GM18505 (cell line): ENCODE measurements around the gene BZW2.
"Not testable (repeated sequence)": the region's sequence is repeated elsewhere in the genome, so short reads cannot be mapped to it uniquely, and the experiment has no call there.

Experiments used
- ATAC-seq: cut with Tn5 transposase; IDR thresholded peaks from one replicate; pipeline ENCODE4 v1.9.1; 2021; ENCODE audit not compliant: unreplicated experiment
- POLR2A ChIP-seq: IDR thresholded peaks from 4 replicates; pipeline ENCODE4 v1.6.1; 2011; ENCODE audit warnings: borderline replicate concordance; ENCODE audit not compliant: insufficient read depth, insufficient read length; ENCODE audit errors: extremely low read depth

BZW2 gene

GRCh38 chr7:16669581-16669980 is 23.6 kb downstream of the BZW2 start:
- no peak for ATAC-seq
- no peak for TF ChIP-seq POLR2A

GRCh38 chr7:16670021-16670420 is 24.0 kb downstream of the BZW2 start:
- ATAC-seq: no peak
- no peak for TF ChIP-seq POLR2A

- TF ChIP-seq POLR2A: no peak
- no peak for ATAC-seq
Observed at GRCh38 chr7:16670731-16671344, 24.9 kb downstream of the BZW2 start.

GRCh38 chr7:16671811-16672210 is 25.8 kb downstream of the BZW2 start:
- no peak for TF ChIP-seq POLR2A
- ATAC-seq: no peak

- no peak for ATAC-seq
Observed at GRCh38 chr7:16675277-16675676, 29.3 kb downstream of the BZW2 start.

GRCh38 chr7:16677978-16678494 is 32.1 kb downstream of the BZW2 start:
- ATAC-seq: no peak

More at GRCh38 chr7:16675277-16675676, 29.3 kb downstream of the BZW2 start:
- TF ChIP-seq POLR2A: no peak

GRCh38 chr7:16678645-16679566 is 32.9 kb downstream of the BZW2 start:
- not testable (repeated sequence) for ATAC-seq

More at GRCh38 chr7:16677978-16678494, 32.1 kb downstream of the BZW2 start:
- no peak for TF ChIP-seq POLR2A

- TF ChIP-seq POLR2A: no peak
- no peak for ATAC-seq
Observed at GRCh38 chr7:16684935-16685334, 39.0 kb downstream of the BZW2 start.

GRCh38 chr7:16685535-16685934 is 39.6 kb downstream of the BZW2 start:
- no peak for TF ChIP-seq POLR2A
- ATAC-seq: no peak

GRCh38 chr7:16688249-16688648 is 42.3 kb downstream of the BZW2 start:
- TF ChIP-seq POLR2A: no peak

GRCh38 chr7:16691241-16691640 is 45.3 kb downstream of the BZW2 start:
- ATAC-seq: no peak
- no peak for TF ChIP-seq POLR2A

More at GRCh38 chr7:16688249-16688648, 42.3 kb downstream of the BZW2 start:
- no peak for ATAC-seq

GRCh38 chr7:16693601-16694318 is 47.8 kb downstream of the BZW2 start:
- TF ChIP-seq POLR2A: no peak
- ATAC-seq: no peak

GRCh38 chr7:16694806-16695205 is 48.8 kb downstream of the BZW2 start:
- no peak for ATAC-seq
- no peak for TF ChIP-seq POLR2A

- ATAC-seq: no peak
Observed at GRCh38 chr7:16695621-16696237, 49.7 kb downstream of the BZW2 start.

More at GRCh38 chr7:16695621-16696237, 49.7 kb downstream of the BZW2 start:
- TF ChIP-seq POLR2A: no peak
